Glutamatergic neuron (in vitro differentiated cells): ENCODE results near the gene NLK. TPM values are rescaled to one million over a fixed set of nuclear protein-coding genes. Genes with fewer than 3 reads are reported as not detected.

Source experiments
- DNase-seq: peaks from one replicate; pipeline ENCODE4 v3.0.0; 2022
- H3K27ac Mint-ChIP-seq: one replicate; pipeline ENCODE4 v1.8.0; 2020; ENCODE audit warnings: mild to moderate bottlenecking, mixed read lengths, inconsistent platforms; ENCODE audit not compliant: unreplicated experiment
- H3K27me3 Mint-ChIP-seq: one replicate; pipeline ENCODE4 v1.8.0; 2020; ENCODE audit warnings: mild to moderate bottlenecking, moderate library complexity, mixed read lengths, inconsistent platforms; ENCODE audit not compliant: unreplicated experiment
- H3K36me3 Mint-ChIP-seq: one replicate; pipeline ENCODE4 v1.8.0; 2020; ENCODE audit warnings: mild to moderate bottlenecking, mixed read lengths, inconsistent platforms; ENCODE audit not compliant: unreplicated experiment
- H3K4me1 Mint-ChIP-seq: one replicate; pipeline ENCODE4 v1.8.0; 2020; ENCODE audit warnings: mild to moderate bottlenecking, low read depth, mixed read lengths, inconsistent platforms; ENCODE audit not compliant: unreplicated experiment
- H3K4me3 Mint-ChIP-seq: one replicate; pipeline ENCODE4 v1.8.0; 2020; ENCODE audit warnings: mild to moderate bottlenecking, mixed read lengths, inconsistent platforms; ENCODE audit not compliant: unreplicated experiment
- H3K9me3 Mint-ChIP-seq: one replicate; pipeline ENCODE4 v1.8.0; 2020; ENCODE audit warnings: mild to moderate bottlenecking, moderate library complexity, mixed read lengths, inconsistent platforms; ENCODE audit not compliant: unreplicated experiment
- total RNA-seq: library from RNA; stranded (reverse); fragmentation: NEBNext Ultra II Directional; extraction: Animal tissue kit (Norgen Biotek cat#: 25700); gene quantifications from one replicate; pipeline ENCODE4 v1.2.1, GENCODE V29; 2021; ENCODE audit not compliant: unreplicated experiment
- TF ChIP-seq, protein P1 (sequence below): fragments of 200-600 bp; sonication (generic); IDR thresholded peaks from one replicate; pipeline ENCODE4 v1.5.0; 2021; ENCODE audit not compliant: partially characterized antibody, unreplicated experiment

NLK gene
- total RNA-seq, 1 donor from 2014 or later: 33.8 TPM

DNA sequence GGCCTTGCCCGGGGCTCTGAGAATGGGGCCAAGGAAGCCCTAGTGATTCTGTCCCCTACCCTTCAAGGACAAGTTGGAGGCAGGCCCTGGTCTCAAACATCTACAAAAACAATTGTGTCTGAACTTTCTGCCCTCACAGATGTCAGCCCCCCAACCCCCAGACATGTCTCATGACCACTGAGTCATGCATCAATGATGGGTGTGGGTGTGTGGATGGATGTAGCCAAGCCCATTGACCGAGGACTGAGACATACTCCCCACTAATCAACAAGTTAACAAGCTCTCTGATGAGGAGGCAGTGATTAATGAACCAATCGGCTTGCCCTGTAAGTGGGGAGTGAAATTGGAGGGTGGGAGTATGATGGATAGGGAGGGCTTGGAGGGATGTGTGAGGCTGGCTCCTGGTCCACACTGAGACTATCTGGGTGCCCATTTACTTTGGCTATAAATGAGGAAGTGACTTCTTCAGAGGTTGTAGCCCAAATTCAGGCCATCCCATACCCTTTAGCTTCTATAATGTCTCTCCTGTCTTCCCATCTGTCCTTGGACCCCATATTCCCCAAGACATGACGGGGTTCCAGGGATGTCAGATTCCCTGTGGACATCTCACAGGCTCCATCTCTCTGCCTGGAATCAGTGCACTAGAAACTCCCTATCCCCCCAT, 179.4 kb downstream of the NLK start:
- H3K4me1 Mint-ChIP-seq: peaks cover 3% of the 10 kb centered on the region
- H3K4me3 Mint-ChIP-seq: no peak overlapping the region
- no peak overlapping the region for H3K27ac Mint-ChIP-seq
- H3K36me3 Mint-ChIP-seq: peaks cover 7% of the 10 kb centered on the region
- H3K9me3 Mint-ChIP-seq: peaks cover 9% of the 10 kb centered on the region
- no peak for DNase-seq
- TF ChIP-seq, protein P1, sequence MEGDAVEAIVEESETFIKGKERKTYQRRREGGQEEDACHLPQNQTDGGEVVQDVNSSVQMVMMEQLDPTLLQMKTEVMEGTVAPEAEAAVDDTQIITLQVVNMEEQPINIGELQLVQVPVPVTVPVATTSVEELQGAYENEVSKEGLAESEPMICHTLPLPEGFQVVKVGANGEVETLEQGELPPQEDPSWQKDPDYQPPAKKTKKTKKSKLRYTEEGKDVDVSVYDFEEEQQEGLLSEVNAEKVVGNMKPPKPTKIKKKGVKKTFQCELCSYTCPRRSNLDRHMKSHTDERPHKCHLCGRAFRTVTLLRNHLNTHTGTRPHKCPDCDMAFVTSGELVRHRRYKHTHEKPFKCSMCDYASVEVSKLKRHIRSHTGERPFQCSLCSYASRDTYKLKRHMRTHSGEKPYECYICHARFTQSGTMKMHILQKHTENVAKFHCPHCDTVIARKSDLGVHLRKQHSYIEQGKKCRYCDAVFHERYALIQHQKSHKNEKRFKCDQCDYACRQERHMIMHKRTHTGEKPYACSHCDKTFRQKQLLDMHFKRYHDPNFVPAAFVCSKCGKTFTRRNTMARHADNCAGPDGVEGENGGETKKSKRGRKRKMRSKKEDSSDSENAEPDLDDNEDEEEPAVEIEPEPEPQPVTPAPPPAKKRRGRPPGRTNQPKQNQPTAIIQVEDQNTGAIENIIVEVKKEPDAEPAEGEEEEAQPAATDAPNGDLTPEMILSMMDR: no peak
- peaks cover 4% of the 10 kb centered on the region for H3K27me3 Mint-ChIP-seq

DNA sequence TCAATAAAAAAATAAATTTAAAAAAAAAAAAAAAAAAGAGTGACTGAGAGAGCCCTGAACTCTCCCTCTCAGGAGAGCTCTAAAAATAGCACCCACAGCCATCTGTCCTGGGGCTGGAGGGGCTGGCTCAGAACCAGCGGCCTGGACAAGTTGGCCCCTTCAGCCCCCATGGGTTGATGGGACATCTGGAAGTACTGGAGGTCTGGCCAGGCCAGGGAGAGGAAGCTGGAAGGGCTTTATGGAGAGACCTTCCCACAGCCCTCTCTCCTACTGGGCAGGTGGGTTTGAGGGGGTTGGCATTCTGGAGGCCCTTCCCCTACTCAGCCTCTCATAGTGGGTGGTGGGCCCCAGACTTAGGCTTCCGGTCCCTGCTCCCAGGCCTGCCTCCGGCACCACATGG, 182.8 kb downstream of the NLK start:
- H3K27ac Mint-ChIP-seq: no peak overlapping the region
- TF ChIP-seq, protein P1: no peak
- peaks cover 7% of the 10 kb centered on the region for H3K27me3 Mint-ChIP-seq
- no peak overlapping the region for H3K4me3 Mint-ChIP-seq
- peaks cover 10% of the 10 kb centered on the region for H3K4me1 Mint-ChIP-seq
- H3K9me3 Mint-ChIP-seq: peaks cover 14% of the 10 kb centered on the region
- H3K36me3 Mint-ChIP-seq: peaks cover 7% of the 10 kb centered on the region
- DNase-seq: no peak

DNA sequence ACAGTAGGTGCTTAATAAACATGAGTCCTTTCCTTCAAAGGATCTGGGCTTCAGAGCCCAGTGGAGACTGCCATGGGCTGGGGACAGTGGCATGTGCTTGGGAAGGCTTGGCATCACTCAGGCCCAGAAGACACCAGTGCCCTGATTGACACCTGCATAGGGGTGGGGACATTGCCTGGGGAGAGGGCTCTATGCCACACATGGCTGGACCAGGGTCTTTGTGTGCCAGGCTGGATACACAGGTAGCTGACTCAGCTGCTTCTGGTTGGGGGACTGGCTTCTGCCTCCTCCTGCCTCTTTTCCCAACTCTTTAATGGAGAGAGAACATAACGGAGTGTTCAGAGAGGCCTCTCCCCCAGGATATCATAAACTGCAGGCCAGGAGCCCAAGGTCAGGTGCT, 183.4 kb downstream of the NLK start:
- no peak overlapping the region for H3K4me3 Mint-ChIP-seq
- H3K4me1 Mint-ChIP-seq: peaks cover 10% of the 10 kb centered on the region
- peaks cover 7% of the 10 kb centered on the region for H3K36me3 Mint-ChIP-seq
- H3K27ac Mint-ChIP-seq: no peak overlapping the region
- H3K27me3 Mint-ChIP-seq: peaks cover 7% of the 10 kb centered on the region
- TF ChIP-seq, protein P1: no peak
- DNase-seq: no peak
- H3K9me3 Mint-ChIP-seq: peaks cover 14% of the 10 kb centered on the region

DNA sequence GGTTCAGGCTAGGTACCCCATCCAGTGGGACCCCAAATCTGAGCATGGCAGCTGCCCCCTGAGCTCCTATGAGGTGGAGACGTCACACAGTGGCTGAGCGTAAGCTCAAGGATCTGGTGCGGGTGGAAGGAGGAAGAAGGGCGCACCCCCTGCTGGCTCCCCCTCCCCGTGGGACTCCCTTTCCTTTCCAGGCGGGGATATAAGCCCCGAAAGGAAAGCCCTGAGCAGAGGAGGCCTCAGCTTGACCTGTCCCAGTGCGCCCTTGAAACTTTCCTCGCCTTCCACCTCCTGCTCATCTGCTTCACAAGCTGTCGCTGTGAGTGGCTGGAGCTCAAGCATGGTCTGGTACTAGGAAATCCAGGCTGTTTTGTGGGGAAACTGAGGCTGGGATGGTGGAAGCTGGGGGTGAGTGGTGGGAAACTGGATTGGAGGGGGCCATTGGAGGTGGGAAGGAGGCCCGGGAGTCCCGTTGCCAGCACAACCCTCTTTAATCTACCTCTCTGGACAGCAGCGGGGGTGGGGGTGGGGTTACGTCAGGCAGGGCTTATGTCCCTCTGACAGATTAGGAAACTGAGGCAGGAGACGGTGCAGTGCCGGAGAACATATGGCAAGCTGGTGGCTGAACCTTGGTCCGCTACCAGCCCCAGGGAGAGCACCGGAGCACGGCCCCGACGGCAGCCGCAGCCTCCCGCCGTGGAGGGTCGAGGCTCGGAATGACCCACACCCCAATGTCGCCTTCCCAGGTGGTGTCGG, 184.3 kb downstream of the NLK start:
- Mint-ChIP-seq H3K9me3 (peaks cover 14% of the 10 kb centered on the region), H3K27ac (no peak overlapping the region), H3K27me3 (peaks cover 5% of the 10 kb centered on the region), H3K4me3 (no peak overlapping the region), H3K36me3 (peaks cover 7% of the 10 kb centered on the region), H3K4me1 (peaks cover 10% of the 10 kb centered on the region)
- TF ChIP-seq, protein P1: no peak
- DNase-seq: no peak
